ENCODE data around the gene MFAP4.

MFAP4 gene

DNA sequence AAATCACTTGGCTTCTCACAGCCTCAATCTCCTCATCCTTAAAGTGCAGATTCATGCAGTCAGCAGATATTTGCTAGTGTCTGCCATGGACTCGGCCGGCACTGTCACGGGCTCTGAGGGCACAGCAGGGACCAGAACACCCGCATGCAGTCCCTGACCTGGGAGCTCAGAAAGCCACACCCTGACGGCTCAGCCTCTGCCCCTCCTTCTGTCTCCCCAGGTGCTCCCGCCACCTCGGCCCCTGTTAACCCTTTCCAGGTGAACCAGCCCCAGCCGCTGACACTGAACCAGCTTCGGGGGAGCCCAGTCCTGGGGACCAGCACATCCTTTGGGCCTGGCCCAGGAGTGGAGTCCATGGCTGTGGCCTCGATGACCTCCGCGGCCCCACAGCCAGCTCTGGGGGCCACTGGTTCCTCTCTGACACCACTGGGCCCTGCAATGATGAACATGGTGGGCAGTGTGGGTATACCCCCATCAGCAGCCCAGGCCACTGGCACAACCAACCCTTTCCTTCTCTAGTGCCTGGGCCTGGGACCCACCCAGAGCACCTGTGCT is 53.2 kb downstream of the MFAP4 start:
- DNase-seq (ENCODE audit: low read depth) = no peak

All from T-helper 22 cell (primary cell).